HG03460 (cell line): ENCODE measurements around the gene FAM120A.
"Not testable (repeated sequence)": the region's sequence is repeated elsewhere in the genome, so short reads cannot be mapped to it uniquely, and the experiment has no call there.

Source experiments
- ATAC-seq: cut with Tn5 transposase; IDR thresholded peaks from one replicate; pipeline ENCODE4 v1.9.1; 2021; ENCODE audit not compliant: unreplicated experiment

The FAM120A gene, protein sequence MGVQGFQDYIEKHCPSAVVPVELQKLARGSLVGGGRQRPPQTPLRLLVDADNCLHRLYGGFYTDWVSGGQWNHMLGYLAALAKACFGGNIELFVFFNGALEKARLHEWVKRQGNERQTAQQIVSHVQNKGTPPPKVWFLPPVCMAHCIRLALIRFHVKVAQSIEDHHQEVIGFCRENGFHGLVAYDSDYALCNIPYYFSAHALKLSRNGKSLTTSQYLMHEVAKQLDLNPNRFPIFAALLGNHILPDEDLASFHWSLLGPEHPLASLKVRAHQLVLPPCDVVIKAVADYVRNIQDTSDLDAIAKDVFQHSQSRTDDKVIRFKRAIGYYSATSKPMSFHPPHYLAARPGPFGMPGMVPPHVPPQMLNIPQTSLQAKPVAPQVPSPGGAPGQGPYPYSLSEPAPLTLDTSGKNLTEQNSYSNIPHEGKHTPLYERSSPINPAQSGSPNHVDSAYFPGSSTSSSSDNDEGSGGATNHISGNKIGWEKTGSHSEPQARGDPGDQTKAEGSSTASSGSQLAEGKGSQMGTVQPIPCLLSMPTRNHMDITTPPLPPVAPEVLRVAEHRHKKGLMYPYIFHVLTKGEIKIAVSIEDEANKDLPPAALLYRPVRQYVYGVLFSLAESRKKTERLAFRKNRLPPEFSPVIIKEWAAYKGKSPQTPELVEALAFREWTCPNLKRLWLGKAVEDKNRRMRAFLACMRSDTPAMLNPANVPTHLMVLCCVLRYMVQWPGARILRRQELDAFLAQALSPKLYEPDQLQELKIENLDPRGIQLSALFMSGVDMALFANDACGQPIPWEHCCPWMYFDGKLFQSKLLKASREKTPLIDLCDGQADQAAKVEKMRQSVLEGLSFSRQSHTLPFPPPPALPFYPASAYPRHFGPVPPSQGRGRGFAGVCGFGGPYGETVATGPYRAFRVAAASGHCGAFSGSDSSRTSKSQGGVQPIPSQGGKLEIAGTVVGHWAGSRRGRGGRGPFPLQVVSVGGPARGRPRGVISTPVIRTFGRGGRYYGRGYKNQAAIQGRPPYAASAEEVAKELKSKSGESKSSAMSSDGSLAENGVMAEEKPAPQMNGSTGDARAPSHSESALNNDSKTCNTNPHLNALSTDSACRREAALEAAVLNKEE

GRCh38 chr9:93450945-93451815 lies at the start of gene FAM120A:
TSS of gene FAM120A (plus strand) at chr9:93451685. CDS start at chr9:93451916, 231 bp downstream.
- ATAC-seq, result peak; percentile 49

DNA sequence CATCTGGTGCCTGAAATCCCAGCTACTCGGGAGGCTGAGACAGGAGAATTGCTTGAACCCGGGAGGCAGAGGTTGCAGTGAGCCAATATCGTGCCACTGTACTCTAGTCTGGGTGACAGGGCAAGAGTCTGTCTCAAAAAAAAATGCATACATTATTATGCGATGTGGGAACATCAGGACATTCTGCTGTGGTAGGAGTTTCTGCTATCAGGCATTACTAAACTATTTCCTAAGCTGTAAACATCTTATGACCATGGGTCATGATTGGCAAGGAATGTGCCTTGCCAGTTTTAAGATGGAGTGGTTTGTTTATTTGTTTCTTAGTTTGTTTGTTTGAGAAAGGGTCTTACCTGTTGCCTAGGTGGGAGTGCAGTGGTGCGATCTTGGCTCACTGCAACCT lies 45.1 kb upstream of the FAM120A start:
- ATAC-seq, result no peak

GRCh38 chr9:93413530-93413929 lies 38.0 kb upstream of the FAM120A start:
- no peak for ATAC-seq

- ATAC-seq, result no peak
Measured at GRCh38 chr9:93415176-93415690, 36.3 kb upstream of the FAM120A start.

GRCh38 chr9:93416530-93417235 lies 34.8 kb upstream of the FAM120A start:
- ATAC-seq, result no peak

DNA sequence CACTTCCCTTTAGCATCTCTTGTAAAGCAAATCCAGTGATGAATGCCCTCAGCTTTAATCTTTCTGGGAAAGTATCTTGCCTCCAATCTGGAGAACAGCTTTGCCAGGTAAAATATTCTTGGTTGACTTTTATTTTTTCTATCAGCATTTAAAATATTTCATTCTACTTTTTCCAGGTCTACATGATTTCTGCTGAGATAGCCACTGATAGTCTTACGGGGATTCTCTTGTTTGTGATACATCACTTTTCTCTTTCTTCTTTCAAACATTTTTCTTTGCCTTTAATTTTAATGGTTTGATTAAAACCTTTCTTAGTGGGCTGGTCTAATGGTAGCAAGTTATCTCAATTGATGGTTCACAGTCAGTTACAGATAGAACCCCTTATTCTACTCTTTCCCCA lies 33.9 kb upstream of the FAM120A start:
- ATAC-seq, result no peak

GRCh38 chr9:93419023-93419422 lies 32.5 kb upstream of the FAM120A start:
- no peak for ATAC-seq

DNA sequence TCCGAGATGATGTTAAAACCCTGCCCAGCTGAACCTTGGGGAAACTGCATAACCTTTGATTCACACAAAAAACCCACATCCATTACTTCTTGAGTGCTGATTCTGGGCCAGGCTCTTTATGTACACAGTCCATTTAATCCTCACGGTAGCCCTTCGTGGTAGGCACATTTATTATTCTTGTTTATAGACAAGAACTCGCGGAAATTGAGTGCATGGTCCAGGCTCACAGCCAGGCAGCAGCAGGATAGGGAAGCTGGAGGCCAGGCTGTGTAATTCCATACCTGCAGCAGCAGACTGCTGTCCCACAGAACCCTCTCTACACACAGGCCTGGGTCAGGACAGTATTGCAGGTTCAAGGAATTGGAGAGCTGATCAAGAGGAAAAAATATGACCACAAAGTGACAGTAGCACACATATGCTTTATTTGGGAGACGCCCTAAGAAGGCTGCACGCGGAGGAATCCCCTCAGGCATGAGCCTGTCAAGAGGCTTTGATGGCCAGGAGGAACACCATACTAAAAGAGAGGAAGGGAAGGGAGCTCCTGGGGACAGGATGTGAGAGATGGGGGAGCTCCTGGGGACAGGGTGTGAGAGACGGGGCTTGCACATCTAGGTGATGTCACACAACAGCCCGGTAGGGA lies 28.4 kb upstream of the FAM120A start:
- ATAC-seq, result no peak

- ATAC-seq, result no peak
Measured at GRCh38 chr9:93427655-93428379, 23.7 kb upstream of the FAM120A start.

GRCh38 chr9:93431539-93432105 lies 19.9 kb upstream of the FAM120A start:
- no peak for ATAC-seq

DNA sequence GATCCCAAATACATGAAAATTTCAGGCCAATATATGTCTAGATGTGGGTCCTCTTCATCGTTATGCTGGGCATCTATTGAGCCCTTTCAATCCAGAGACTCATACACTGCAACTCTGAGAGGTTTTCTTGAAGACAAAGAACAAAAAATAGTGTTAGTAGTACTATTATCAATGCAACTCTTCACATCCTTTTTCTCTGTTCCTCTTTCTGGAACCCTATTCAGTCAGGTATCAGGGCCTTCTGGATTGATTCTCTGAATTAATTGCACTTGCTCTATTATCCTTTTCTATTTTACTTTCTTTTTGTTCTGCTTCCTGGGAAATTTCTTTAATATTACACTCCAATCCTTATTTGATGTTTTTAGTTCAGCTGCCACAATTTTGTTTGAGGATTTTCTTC lies 18.5 kb upstream of the FAM120A start:
- ATAC-seq, result no peak

GRCh38 chr9:93434056-93434455 lies 17.4 kb upstream of the FAM120A start:
- no peak for ATAC-seq

DNA sequence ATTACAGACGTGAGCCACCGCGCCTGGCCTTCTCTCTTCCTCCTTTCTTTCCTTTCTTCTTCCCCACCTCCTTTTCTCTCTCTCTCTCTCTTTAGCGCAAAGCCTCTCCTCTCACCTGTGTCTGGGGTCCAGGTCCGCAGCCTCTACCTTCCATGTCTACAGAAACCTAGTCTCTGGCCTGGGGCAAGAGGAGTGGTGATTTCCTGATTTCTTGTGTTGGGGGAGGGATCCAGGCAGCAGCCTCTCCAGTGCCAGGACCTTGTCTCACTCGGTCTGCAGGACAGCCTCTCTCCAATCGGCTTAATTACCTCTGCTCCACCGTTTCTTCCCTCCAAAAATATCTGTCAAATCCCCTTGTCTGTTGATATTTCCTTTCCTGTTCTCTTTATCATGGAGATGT lies 16.1 kb upstream of the FAM120A start:
- no peak for ATAC-seq

- no peak for ATAC-seq
Measured at GRCh38 chr9:93436218-93436617, 15.3 kb upstream of the FAM120A start.

DNA sequence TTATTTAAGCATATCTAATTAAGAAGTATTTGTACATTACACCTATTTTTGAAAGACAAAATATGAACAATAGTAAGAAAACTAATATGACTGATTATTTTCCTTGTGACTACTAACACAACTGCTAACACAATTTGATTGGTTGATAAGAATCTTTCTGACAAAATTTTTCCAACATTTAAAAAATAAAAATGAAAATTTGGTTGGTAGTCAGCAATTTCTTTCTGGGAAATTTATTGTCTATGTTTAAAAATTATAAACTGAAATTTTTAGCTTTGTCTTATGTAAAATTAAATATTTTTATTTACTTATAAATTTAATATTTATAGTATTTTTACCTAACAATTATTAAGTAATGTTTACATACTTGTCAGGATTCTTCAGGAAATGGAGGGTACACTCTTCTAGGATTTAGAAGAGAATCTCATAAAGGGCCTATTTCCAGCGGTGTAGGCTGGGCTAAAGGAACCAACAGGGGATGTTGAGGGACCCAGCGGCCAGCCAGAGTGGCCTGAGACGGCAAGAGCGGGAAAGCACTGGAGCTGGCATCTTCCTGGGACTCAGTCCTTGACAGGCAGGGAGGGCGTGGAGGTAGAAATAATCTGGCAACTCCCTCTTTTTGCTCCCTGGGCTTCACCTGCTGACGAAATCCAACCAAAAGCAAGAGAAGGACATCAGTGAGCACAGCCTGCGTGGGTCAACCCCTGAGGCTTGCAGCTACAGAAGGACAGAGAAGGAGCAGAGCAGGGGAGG lies 14.7 kb upstream of the FAM120A start:
- ATAC-seq, result no peak

DNA sequence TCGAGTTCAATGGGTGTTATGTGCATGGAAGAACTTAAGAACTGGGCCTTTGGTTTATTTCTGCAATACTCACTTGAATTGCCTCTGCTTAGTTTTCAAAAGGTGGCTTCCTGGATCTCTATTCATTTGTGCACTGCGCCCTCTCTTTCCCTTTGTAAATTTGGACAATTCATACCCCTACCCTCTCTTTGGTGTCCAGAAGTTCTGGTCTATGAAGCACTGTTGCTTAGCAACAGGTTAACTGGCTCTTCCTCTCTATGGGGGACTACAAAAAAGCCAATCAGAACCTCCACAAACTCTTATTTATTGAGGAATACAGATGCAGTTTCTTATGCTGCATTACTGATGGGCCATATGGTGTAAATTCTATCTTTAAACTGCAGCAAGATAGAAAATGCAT lies 13.5 kb upstream of the FAM120A start:
- ATAC-seq, result no peak

DNA sequence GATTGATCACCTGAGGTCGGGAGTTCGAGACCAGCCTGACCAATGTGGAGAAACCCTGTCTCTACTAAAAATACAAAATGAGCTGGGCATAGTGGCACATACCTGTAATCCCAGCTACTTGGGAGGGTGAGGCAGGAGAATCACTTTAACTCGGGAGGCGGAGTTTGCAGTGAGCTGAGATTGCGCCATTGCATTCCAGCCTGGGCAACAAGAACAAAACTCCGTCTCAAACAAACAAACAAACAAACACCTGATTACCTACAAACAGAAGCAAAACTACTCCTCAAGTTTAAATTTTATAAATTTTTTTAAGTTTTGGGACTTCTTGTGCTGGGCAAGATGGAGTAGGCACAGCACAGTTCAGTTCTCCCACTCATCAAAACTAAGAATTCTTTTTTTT lies 12.2 kb upstream of the FAM120A start:
- ATAC-seq, result not testable (repeated sequence)
